Activated CD8-positive, alpha-beta memory T cell treated with anti-CD3 and anti-CD28 coated beads, Interleukin-2, amount 50 U/mL, for 1 hour (primary cell): Measurements from ENCODE around the gene MAPT.
"Not testable (repeated sequence)": the region's sequence is repeated elsewhere in the genome, so short reads cannot be mapped to it uniquely, and the experiment has no call there.

Experiments used
- DNase-seq: peaks from one replicate; pipeline ENCODE4 v3.0.0-alpha.2; 2020; ENCODE audit errors: extremely low read depth

MAPT gene

GRCh38 chr17:46009681-46010596, 115.6 kb downstream of the MAPT start:
- no peak for DNase-seq

GRCh38 chr17:46010597-46011186, 116.3 kb downstream of the MAPT start:
- no peak for DNase-seq

- DNase-seq = no peak
These were observed 117.6 kb downstream of the MAPT start for GRCh38 chr17:46011711-46012505.

GRCh38 chr17:46012506-46013079, 118.2 kb downstream of the MAPT start:
- no peak for DNase-seq

GRCh38 chr17:46013127-46013501, 118.8 kb downstream of the MAPT start:
- DNase-seq = no peak

- no peak for DNase-seq
These were observed 119.3 kb downstream of the MAPT start for GRCh38 chr17:46013502-46014165.

GRCh38 chr17:46019408-46019925, 125.1 kb downstream of the MAPT start:
- not testable (repeated sequence) for DNase-seq

- peak; percentile 22 for DNase-seq
These were observed 125.8 kb downstream of the MAPT start for GRCh38 chr17:46020023-46020761.

GRCh38 chr17:46020998-46021397, 126.6 kb downstream of the MAPT start:
- DNase-seq = no peak

GRCh38 chr17:46023366-46023765, 129.0 kb downstream of the MAPT start:
- not testable (repeated sequence) for DNase-seq

GRCh38 chr17:46023783-46024388, 129.5 kb downstream of the MAPT start:
- DNase-seq = no peak

GRCh38 chr17:46024590-46024989, 130.2 kb downstream of the MAPT start:
- DNase-seq = no peak

GRCh38 chr17:46025060-46025459, 130.7 kb downstream of the MAPT start:
- no peak for DNase-seq

GRCh38 chr17:46025510-46026165, 131.3 kb downstream of the MAPT start:
- DNase-seq = no peak

- DNase-seq = no peak
These were observed 132.1 kb downstream of the MAPT start for GRCh38 chr17:46026166-46027047.

- DNase-seq = no peak
These were observed 133.0 kb downstream of the MAPT start for GRCh38 chr17:46027048-46027975.

GRCh38 chr17:46027976-46028325, 133.6 kb downstream of the MAPT start:
- no peak for DNase-seq

GRCh38 chr17:46028374-46028773, 134.0 kb downstream of the MAPT start:
- no peak for DNase-seq
